H1 (cell line): Measurements from ENCODE around the gene PLA2R1.

Source experiments
- CREB1 ChIP-seq: IDR thresholded peaks from 2 replicates; pipeline ENCODE4 v1.6.1; 2012; ENCODE audit warnings: inconsistent platforms
- CTCF ChIP-seq, 3 experiments: IDR thresholded peaks; 1 replicate in 2 of 3; 2 replicates in 1 of 3; pipeline versions ENCODE4 v1.5.1 to v1.6.1; 2011; ENCODE audit warnings: low read length in 3 of 3, mild to moderate bottlenecking in 3 of 3, inconsistent platforms in 2 of 3, low read depth in 1 of 3, moderate library complexity in 1 of 3; ENCODE audit not compliant: insufficient read depth in 1 of 3; ENCODE audit errors: control extremely low read depth in 1 of 3
- EP300 ChIP-seq, 2 experiments: IDR thresholded peaks; 1 replicate in 1 of 2; 2 replicates in 1 of 2; pipeline ENCODE4 v1.6.1; 2011 to 2012; ENCODE audit warnings: low read depth in 2 of 2, low read length in 2 of 2, mild to moderate bottlenecking in 2 of 2, borderline replicate concordance in 1 of 2, inconsistent platforms in 1 of 2, moderate library complexity in 1 of 2
- HDAC2 ChIP-seq, 2 experiments: fragments of 300-600 bp in 1 of 2; sonication (generic) in 1 of 2; IDR thresholded peaks; 2 replicates each; pipeline ENCODE4 v1.6.1; 2011 to 2012; ENCODE audit warnings: low read depth in 2 of 2, low read length in 2 of 2, mild to moderate bottlenecking in 2 of 2, moderate library complexity in 2 of 2, borderline replicate concordance in 1 of 2, inconsistent platforms in 1 of 2
- KDM1A ChIP-seq: fragments of 200-600, 300-600 bp; sonication (generic); IDR thresholded peaks from 2 replicates; pipeline ENCODE4 v1.7.1; 2016; ENCODE audit warnings: mild to moderate bottlenecking, low read length, borderline replicate concordance
- POLR2A ChIP-seq, 2 experiments: IDR thresholded peaks; 1 replicate in 1 of 2; 2 replicates in 1 of 2; pipeline ENCODE4 v1.6.1; 2011; ENCODE audit warnings: low read depth in 2 of 2, low read length in 2 of 2, mild to moderate bottlenecking in 2 of 2; ENCODE audit errors: control extremely low read depth in 1 of 2
- POLR2AphosphoS5 ChIP-seq: IDR thresholded peaks from 2 replicates; pipeline ENCODE4 v1.6.1; 2011; ENCODE audit warnings: low read depth, low read length
- TCF12 ChIP-seq: IDR thresholded peaks from 2 replicates; pipeline ENCODE4 v1.6.1; 2011; ENCODE audit warnings: low read depth, mild to moderate bottlenecking, low read length
- YY1 ChIP-seq: IDR thresholded peaks from 2 replicates; pipeline ENCODE4 v1.6.1; 2011; ENCODE audit warnings: low read depth, mild to moderate bottlenecking, low read length

- TF ChIP-seq CREB1 (no peak), CTCF (IDR thresholded peaks at IDR 0.05; ENCODE audit: control extremely low read depth in 1 of 3, insufficient read depth in 1 of 3, low read depth in 1 of 3, low read length in 3 of 3) (no peak), POLR2AphosphoS5 (no peak), EP300 (IDR thresholded peaks at IDR 0.05; ENCODE audit: borderline replicate concordance in 1 of 2, low read depth in 2 of 2, low read length in 2 of 2) (no peak), POLR2A (IDR thresholded peaks at IDR 0.05; ENCODE audit: control extremely low read depth in 1 of 2, low read depth in 2 of 2, low read length in 2 of 2) (no peak), TCF12 (no peak), HDAC2 (IDR thresholded peaks at IDR 0.05; ENCODE audit: borderline replicate concordance in 1 of 2, low read depth in 2 of 2, low read length in 2 of 2) (no peak), YY1 (no peak), KDM1A (no peak)
Measured at GRCh38 chr2:159882130-159882745, 180.2 kb downstream of the PLA2R1 start.
